GM19193 (cell line): ENCODE measurements around the gene MAGI3.

ENCODE experiments used
- POLR2A ChIP-seq: IDR thresholded peaks from 4 replicates; pipeline ENCODE4 v1.6.1; 2011; ENCODE audit not compliant: insufficient read depth, insufficient read length; ENCODE audit errors: extremely low read depth

The MAGI3 gene

DNA sequence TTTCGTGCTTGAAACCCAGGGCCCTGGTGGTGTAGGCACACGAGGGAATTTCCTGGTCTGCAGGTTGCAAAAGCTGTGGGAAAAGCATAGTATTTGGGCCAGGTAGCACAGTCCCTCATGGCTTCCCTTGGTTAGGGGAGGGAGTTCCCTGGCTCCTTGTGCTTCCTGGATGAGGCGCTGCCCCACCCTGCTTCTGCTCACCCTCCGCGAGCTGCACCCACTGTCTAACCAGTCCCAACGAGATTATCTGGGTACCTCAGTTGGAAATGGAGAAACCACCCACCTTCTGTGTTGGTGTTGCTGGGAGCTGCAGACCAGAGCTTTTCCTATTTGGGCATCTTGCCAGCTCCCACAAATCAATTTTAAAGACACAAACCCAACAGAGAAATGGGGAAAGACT, 186.0 kb downstream of the MAGI3 start:
- no peak for TF ChIP-seq POLR2A

DNA sequence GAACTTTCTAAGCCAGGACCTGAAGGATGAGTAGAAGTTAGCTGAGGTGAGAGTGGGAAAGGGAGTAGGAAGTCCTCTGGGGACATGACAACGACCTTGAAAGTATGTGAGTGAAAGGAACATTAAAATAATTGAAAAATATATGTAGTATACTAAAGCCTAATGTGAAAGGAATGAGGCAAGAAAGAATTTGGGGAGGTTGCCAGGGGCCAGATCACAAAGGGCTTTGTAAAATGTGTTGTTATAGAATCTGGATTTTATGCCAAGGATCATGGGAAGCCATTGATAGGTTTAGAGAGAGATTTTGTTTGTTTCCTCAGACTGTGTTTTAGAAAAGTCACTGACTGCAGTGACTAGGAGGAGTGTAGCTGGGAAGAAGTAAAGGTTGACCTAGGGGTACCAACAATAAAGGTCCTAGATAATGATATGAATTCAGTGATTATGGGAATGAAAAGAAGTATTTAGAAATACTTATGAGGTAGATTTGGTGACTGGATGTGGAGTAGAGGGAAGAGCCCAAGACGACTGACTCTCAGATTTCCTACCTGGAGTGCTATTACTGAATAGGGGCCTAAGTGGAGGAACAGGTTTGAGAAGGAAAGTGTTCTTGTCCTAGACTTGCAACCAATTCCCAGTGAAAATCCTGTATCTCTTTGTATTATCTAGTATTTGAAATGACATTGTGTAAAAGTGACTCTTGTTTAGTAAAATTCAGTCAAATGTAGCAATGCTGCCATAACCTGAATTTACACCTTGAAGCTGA, 189.1 kb downstream of the MAGI3 start:
- TF ChIP-seq POLR2A: no peak

DNA sequence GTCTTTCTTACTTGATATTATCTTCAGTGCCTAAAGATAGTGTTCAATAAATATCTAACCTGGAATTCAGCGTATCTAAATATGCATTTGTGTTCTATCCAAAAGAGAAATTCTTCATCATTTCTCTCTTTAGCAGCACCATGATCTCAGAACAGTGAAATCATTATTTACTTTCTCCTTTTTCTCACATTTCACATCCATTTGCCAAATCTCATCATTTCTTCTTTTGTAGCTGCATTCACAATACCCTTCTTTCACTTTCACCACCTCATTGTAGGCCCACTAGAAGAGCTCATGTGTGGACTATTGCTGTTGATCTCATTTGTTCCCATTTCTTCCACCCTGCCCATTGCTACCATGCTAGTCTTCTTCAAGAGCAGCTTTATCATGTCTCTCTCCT, 191.0 kb downstream of the MAGI3 start:
- TF ChIP-seq POLR2A: no peak

DNA sequence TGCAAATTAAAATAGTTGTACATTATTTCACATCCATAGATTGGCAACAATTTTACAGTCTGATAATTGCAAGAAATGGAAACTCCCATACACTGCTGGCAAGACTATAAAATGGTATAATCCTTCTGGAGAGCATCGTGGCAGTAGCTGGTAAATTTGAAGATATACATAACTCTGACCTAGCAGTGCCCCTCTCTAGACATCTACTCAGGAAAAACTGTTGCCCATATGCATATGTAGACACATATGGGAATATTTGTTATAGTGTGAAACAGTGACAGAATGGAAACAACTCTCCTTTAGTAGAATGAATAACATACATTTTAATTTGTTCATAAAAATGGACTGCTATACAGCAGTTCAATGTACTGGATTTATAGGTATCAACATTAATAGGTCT, 191.8 kb downstream of the MAGI3 start:
- no peak for TF ChIP-seq POLR2A

DNA sequence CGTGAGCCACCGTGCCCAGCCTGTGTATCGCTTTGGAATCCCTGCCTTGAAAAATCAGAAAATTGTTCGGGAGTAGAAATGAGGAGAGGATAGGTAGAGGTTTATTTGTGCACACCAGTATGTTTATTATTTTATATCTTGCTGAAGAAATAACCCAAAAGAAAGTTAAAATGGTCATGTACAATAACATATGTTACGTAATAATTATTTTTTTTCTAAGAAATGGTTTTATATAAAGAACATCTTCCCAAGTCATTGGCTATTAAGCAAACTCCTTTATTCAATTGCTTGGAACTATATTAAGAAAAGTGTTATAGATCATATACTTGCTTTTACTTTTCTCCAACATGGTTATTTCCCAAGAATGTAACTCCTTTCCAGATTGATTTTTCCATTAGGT, 197.2 kb downstream of the MAGI3 start:
- TF ChIP-seq POLR2A: no peak

DNA sequence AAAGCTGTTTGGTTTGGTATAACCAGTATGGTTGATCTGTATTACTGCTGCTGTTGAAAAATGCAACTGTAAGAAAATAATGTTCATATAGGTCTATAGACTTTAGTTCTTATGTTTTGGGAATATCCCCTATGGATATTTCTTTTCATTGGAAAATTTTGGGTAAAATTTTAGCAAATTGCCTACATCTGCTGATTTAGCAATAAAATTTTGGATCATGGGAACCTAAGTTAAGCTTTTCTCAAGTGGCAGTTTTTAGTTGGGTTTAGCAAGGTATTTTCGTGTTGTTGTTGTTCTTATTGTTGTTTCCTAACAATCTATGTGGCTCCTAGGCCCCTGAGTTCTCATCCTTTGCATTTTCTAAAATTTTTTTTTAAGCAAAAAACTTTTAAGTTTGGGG, 201.9 kb downstream of the MAGI3 start:
- TF ChIP-seq POLR2A: no peak

DNA sequence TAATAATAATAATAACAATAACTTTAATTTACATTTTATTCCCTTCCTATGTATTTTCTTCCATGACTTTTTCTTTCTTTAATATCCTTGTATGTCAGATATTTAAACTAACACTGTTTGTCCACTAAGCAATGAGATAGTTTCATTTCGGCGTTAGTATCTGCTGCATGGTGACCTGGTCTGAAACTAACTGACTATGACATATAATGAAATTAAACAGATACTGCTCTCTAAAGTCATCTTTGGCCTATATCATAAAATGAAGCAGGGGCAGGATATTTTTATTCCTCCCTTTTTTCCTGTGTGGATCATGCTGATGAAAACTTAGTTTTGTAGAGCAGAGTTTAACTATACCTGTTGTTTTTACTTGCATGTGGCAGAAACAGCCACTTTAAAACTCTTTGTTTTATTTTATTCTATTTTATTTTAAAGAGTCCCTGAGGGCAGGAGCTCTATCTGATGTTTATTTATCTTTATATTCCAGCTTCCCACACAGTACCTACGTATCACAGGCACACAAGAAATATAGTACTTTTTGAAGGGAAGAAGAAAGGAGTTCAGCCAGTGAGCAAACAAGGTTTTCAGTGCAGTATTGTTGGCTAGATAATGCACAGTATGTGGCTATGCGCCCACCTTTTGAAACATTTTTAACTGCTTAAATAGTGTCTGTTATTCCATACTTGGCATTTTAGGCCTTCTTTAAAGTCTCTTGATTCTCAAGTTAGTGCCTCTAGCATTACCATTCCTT, 203.4 kb downstream of the MAGI3 start:
- TF ChIP-seq POLR2A: no peak

DNA sequence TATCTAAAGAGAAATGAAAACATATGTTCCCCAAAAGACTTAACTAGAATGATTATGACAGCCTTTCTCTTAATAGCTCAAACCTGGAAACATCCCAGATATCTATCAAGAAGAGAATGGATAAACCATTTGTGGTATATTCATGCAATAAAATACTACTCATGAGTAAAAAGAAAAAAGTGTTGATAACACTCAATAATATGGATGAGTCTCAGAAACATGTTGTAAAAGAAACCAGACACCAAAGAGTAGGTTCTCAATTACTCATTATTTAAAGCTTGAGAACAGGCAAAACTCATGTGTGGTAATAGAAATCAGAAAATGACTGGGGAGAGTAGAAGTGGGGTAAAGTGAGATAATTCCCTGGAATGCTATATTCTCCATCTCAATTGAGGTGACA, 214.8 kb downstream of the MAGI3 start:
- no peak for TF ChIP-seq POLR2A

DNA sequence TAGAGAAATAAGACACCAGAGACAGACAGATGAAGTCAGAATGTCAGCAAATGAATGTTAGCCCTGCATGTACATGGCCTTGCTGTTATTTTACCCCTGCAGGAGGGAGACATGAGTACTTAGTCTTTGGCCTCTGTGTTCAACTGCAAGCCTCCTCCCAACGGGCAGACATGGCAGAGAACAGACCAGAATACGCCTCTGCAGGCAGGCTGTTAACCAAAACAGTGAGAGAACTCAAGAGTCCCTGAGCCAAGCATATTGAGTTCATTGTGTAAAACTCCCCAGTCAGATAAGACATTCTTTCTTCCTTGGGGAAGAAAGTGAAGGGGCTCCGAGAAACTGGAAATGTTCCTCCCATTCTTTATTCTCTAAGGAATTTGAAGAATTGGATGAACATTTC, 218.1 kb downstream of the MAGI3 start:
- TF ChIP-seq POLR2A: no peak

DNA sequence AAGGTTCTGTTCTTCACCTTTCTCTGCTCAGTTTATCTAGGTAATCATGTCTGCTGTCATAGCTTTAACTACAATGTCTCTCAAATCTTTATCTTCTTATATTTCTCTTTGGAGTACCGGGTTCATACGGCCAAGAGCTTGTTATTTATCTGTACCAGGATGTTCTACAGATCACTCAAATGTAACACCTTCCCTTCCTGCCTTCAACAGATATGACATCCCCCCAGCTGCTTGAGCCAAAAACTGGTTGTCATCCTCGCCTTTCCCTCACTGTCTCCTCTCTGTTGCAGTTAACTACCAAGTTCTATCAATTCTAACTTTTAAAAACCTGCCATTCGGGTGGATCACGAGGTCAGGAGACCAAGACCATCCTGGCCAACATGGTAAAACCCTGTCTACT, 220.1 kb downstream of the MAGI3 start:
- TF ChIP-seq POLR2A: no peak

DNA sequence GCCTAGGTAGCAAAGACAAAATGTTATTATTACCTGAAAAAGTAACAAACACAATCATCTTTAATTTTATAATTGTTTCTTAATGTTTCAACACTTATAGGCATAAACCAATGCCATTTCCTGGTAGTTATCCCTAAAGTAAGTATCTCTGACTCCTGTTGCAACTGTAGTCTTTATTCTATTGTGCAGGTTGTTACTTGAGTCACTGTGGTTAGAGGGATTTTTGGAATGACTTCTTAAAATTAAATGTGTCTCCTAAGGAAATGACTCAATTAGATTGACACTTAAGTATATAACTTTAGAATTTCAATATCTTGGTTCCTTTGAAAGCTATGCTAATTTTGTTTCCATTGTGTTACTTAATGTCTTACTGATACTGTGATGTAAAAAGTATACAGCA, 225.1 kb downstream of the MAGI3 start:
- TF ChIP-seq POLR2A: no peak

DNA sequence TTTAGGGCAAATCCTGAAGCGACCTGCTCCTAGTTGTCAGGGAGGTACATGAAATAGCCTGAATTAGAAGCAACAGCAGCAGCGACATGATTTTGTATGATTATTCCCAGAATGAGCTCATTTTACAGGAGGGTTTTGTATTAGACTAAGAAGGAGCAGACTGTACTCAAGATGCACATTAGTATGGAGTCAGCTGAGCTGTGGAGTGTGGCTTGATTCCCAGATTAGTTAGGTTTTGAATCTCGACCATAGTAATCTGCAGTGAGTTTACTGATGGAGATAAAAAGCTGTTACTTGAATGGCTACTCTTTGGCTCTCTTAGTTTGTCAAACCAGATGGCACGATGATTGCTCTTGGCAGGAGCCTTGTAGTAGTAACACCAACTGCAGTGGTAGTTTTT, 225.8 kb downstream of the MAGI3 start:
- no peak for TF ChIP-seq POLR2A

DNA sequence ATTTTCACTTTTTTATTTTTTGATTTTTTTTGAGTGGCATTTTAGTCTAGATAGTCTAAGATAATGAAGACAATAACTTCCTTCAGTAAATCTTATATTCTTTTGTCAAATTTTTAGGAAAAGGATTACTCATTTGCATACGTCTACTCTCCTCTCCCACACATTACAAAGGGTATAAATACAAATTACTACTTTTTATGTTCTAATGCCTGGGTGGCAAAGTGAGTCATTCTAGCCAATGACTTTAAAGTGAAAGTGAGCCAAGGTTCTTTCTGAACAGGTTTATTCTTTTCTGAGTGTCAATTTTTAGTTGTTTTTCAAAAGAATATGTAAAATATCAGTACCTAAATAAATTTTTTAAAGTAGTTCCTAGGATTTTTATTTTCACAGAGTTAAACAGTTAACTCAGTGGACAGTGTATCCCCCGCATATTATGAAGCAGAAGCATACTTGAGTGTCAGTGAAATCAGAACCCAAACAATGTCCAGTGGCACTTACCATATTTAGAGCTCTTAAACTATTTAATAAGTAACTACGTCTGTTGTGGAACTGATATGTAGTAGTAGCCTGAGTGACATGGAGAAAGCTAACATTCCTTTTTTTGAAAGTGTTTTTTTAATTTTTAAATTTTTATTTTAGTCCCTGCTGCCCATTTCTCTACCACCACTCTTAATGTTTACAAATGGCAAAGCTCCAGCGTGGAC, 227.3 kb downstream of the MAGI3 start:
- TF ChIP-seq POLR2A: no peak

DNA sequence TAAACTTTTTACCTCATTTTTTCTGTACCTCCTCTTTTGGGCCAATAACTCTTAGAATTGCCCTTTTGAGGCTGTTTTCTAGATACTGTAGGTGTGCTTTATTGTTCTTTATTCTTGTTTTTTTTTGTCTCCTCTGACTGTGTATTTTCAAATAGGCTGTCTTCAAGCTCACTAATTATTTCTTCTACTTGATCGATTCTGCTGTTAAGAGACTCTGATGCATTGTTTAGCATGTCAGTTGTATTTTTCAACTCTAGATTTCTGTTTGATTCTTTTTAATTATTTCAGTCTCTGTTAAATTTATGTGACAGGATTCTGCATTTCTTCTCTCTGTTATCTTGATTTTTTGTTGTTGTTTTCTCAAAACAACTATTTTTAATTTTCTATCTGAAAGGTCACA, 238.7 kb downstream of the MAGI3 start:
- no peak for TF ChIP-seq POLR2A

DNA sequence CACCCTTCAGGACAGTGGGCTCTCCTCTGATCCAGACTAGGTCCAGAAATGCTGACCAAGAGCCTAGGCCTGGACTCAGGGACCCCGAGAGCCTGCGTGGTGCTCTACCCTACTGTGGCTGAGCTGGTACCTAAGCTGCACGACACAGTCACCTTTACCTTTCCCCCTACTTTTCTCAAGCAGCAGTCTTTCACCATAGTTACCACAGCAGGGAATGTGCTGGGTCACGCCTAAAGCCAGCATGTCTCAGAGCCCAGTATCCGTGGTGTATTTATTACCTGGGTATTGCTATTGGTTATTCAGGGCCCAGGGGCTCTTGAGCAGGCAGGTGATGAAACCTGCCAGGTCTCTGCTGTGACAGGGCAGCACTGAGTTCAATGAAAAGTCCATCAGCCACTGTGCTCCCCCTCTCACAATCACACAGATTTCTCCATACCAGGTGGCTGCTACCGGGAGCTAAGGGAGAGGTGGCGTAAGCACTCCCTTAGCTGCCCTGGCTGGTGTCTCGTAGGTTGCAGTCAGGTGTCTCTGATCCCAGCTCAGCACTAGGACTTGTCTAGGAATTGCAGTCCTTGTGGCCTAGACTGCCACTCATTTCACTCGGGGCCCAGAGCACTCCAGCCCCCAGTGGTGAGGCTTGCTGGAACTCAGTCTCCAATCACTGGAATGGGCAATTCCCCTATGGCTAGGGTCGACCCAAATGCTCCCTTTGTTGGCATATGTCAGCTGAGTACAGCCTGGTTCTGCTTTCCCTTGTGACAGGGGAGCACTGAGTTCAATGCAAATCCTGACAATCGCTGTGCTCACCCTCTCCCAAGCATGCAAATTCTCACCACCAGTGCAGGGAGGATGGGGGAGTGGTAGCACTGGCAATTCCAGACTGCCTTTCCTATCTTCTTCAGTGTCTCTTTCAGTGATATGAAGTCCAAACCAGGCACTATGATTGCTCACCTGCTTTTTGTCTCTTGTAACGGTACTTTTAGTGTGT, 240.3 kb downstream of the MAGI3 start:
- no peak for TF ChIP-seq POLR2A

DNA sequence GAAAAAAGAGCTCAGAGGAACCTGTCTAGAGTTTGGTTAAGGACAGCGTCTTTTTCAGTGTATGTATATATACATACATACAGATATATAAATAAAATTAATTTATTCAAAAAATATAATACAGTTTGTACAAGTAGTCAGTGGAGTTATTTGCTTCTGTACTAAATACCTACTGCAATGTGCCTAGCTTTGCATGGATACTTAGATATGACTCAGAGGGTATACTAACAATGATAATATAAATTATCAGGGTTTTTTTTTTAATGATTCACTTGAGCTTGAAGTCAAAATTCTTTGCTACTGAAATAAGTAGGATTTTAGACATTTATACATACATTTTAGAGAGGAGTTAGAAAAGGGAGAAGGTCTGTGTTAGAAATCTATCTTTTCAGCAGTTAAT, 251.1 kb downstream of the MAGI3 start:
- no peak for TF ChIP-seq POLR2A

DNA sequence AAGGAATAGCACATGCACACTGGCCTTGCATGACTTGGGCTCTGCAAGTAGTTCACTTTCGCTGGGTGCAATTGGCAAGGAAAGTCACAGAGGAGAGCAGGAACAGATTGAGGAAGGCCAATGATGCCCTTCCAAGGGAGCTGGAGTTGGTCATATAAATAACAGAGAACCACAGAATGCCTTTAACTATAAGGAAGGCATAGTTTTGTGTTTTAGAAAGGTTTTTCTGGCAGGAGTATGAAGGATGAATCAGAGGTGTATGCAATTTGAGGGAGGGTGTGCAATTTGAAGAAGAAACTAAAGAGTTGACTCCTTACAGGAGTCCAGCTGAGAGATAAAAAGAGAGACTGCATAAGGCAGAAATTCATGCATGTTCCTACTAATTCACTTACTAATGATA, 256.8 kb downstream of the MAGI3 start:
- TF ChIP-seq POLR2A: no peak
